OCI-M2 (cell line): ENCODE results near the gene ZNF488.

ENCODE experiments used
- DNase-seq: peaks from one replicate; lab custom pipeline; 2025; ENCODE audit not compliant: unreplicated experiment; lab: John Stamatoyannopoulos, UW

ZNF488 gene

GRCh38 chr10:47332371-47332770 lies 51.7 kb downstream of the ZNF488 start:
- no peak for DNase-seq

DNA sequence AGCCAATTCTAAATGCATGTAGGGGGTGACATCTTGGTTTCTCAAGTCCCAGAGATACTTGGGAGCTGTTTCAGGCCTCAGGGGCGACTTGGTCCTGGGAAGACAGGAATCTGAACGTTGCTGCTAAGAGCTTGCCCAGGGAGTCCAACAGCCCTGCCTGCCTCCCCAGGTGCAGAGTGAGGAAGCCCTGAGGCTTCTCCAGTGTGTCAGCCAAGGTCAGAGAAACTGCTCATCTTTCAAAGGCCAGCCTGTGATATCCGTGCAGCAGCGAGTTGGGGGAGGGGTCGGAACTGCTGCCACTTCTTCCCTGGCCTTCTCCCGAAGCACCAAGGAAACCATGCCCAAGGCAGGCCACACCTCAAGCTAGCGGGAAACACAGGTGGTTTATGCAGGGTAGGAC lies 52.1 kb downstream of the ZNF488 start:
- no peak for DNase-seq

DNA sequence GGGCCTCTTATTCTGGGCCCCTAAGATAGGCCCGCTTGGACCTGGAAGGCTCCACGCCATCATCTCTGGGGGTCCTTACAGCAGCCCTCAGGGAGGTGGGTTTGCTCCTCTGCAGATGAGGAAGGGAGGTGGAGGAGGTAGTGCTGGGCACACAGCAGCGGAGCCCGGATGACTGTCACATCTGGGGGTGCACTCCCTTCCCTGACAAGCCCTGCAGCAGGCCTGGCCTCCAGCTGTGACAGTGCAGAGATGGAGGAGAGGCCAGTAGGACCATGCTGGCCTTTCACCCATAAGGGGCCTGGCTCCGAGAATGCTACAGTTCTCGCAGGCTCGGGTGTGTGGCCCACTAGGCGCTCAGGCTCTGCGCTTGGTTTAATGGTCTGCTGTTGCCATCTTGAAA lies 52.6 kb downstream of the ZNF488 start:
- no peak for DNase-seq

DNA sequence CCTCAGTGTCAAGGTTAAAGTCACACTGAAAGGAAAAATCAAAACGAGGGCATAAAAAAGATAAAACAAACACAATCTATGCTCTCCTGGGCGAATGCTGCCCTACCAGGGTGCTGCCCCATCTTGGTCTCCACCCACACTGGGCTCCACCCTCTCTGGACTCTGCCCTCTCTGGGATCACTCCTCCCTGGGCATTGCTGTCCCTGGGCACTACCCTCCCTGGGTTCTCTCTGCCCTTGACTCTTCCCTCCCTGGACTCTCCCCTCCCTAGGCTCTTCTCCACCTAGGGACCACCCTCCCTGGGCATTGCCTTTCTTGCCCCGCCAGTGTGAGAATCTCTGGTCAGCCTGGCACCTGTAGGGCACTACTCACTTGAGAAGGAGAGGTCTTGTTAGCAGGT lies 53.3 kb downstream of the ZNF488 start:
- no peak for DNase-seq

GRCh38 chr10:47330366-47330765 lies 53.7 kb downstream of the ZNF488 start:
- DNase-seq, result no peak

- DNase-seq, result no peak
Observed at GRCh38 chr10:47329855-47330254, 54.2 kb downstream of the ZNF488 start.

GRCh38 chr10:47326927-47327330 lies 57.2 kb downstream of the ZNF488 start:
- no peak for DNase-seq

GRCh38 chr10:47326306-47326926 lies 57.7 kb downstream of the ZNF488 start:
- DNase-seq, result no peak

DNA sequence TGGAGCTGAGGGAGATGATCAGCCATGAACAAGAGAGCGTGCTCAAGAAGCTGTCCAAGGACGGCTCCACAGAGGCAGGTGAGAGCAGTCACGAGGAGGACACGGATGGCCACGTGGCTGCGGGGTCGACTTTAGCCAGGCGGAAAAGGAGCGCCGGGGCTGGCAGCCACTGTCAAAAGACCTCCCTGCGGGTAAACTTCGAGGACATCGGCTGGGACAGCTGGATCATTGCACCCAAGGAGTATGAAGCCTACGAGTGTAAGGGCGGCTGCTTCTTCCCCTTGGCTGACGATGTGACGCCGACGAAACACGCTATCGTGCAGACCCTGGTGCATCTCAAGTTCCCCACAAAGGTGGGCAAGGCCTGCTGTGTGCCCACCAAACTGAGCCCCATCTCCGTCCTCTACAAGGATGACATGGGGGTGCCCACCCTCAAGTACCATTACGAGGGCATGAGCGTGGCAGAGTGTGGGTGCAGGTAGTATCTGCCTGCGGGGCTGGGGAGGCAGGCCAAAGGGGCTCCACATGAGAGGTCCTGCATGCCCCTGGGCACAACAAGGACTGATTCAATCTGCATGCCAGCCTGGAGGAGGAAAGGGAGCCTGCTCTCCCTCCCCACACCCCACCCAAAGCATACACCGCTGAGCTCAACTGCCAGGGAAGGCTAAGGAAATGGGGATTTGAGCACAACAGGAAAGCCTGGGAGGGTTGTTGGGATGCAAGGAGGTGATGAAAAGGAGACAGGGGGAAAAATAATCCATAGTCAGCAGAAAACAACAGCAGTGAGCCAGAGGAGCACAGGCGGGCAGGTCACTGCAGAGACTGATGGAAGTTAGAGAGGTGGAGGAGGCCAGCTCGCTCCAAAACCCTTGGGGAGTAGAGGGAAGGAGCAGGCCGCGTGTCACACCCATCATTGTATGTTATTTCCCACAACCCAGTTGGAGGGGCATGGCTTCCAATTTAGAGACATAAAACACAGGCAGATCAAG lies 58.5 kb downstream of the ZNF488 start:
- DNase-seq, result no peak

- no peak for DNase-seq
Observed at GRCh38 chr10:47323636-47324296, 60.3 kb downstream of the ZNF488 start.

DNA sequence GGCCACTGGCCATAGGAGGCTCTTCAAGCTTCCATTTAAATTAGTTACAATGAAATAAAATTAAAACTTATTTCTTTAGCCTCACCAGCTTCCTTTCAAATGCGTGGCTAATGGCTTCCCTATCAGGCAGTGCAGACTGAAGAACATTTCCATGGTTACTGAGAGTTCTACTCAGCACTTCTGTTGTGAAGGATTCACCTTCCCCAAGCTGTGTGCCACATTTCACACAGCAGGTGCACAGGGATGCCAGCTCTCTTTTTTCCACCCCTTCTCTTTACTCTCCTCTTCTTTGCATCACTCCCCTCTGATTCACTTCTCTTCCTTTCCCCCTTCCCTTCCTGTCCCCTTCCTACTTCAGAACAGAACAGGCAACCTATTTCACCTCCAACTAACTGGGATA lies 61.0 kb downstream of the ZNF488 start:
- DNase-seq, result no peak

DNA sequence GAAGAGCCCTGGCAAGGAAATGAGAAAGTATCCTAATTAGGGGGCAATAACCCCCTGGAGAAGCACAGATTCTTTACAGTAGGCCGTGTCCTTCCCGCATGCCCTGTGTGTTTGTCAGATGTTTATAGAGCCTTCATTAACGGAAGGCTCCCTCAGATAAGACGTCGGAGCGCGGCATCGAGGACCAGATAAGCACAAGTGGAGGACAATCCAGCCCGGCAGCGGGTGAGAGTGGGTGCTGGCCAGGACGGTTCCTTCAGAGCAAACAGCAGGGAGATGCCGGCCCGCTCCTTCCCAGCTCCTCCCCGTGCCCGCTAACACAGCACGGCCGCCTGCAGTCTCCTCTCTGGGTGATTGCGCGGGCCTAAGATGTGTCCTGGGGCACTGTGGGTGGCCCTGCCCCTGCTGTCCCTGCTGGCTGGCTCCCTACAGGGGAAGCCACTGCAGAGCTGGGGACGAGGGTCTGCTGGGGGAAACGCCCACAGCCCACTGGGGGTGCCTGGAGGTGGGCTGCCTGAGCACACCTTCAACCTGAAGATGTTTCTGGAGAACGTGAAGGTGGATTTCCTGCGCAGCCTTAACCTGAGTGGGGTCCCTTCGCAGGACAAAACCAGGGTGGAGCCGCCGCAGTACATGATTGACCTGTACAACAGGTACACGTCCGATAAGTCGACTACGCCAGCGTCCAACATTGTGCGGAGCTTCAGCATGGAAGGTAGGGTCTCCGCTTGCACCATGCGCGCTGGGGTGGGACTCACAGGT lies 61.6 kb downstream of the ZNF488 start, which contains the start of gene GDF2:
Gene GDF2 (plus strand): TSS at position 155 of the 762 bp plus-strand sequence. CDS start 215 bp downstream, at position 370.
- DNase-seq, result no peak

GRCh38 chr10:47321521-47322195 lies 62.4 kb downstream of the ZNF488 start:
- no peak for DNase-seq

DNA sequence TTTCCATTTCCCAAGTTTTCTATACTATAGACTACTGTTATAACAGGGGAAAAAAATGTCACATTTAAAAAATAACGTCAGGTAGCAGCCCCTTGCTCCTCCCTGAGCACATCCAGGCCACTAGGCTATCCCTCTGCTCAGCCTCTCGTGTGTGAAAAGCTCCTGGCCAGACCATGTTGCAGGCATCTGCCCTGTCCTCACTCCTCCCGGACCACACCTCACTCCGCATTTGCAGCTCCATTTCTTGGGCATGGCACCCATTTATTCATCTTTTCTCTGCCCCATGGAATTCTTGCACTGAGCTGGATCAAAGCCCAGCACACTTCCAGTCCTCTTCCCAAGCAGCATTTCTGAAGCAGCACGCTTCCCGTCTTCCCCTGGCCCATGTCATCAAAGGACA lies 63.3 kb downstream of the ZNF488 start:
- DNase-seq, result no peak

DNA sequence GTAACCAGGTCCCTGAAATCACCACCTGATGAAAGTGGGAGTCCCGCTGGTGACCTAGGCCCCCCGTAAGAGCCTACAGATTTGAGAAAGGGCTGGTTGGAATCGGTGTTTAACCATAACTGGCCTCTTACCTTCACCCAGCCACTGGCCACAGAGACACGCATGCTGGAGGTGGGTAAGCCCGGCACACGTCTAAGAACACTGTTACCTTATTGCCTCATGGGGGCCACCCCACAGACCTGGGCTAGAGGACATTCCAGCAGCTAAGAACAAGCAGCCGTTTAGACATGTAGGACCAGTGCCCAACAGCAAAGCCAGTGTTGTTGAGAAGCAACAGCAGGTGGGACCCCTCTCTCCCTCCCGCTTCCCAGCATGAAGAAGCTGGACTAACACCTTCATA lies 64.3 kb downstream of the ZNF488 start:
- DNase-seq, result no peak

DNA sequence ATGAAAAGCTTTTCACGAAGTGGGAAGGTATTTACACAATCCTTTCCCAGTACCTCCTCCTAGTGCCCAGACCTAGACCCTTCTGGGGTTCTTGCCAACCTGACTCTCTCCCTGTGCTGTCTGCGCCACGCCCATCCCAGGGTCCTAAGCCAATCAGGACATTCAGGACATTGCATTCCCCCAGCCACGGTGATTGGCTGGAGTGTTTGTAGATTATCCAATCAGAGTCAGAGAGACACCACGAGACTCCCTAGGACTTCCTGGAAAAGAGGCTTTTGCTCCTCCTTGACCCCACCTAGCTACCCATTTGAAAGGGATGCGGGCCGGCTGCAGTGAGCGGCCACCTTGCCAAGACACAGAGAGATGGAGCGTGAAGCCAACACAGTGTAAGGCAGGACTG lies 65.4 kb downstream of the ZNF488 start:
- DNase-seq, result no peak

DNA sequence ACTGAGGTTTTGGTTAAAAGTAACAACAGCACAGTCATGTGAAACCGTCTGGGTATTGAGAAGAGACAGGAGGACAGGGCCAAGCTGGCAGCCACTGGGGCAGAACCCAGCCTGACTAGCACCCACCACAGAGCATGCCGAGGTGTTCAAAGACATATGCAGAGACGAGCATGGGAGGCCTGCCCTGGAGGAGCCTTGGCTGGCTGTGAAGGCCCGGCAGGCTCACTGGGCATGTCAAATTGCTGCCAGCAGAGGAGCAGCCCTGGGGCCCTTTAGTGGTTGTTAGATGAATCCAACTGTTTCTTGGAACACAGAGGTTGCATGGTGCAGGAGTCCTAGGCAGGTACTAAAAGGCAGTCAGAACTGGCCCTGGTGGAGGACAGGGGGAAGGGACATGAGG lies 66.8 kb downstream of the ZNF488 start:
- DNase-seq, result no peak

DNA sequence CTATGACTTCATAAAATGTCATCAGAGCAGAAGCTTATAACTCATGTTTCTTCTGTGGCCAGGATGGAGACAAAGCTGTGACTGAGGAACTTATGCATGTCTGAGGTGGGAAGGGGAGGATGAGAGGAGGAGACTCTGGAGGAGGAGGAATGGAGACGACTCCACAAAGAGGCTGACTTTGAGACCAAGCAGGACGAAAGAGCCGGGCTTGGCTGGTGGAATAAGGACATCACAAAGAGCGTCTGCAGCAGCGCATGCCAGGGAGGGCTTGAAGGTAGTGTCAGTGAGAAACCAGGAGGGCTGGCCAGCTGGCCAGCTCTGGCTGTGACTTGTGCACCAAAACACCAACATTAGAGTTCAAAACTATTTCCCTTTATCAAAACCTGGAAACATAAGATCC lies 68.0 kb downstream of the ZNF488 start:
- DNase-seq, result no peak
